Neural cell (in vitro differentiated cells): Measurements from ENCODE around the gene DACT2. TPM values are rescaled to one million over a fixed set of nuclear protein-coding genes. Genes with fewer than 3 reads are reported as not detected.

Experiments used
- H2AFZ ChIP-seq: fragments of 200-600, 300-800 bp; sonication (generic), shearing (Covaris generic); 2 replicates; pipeline ENCODE4 v1.6.0; 2014; ENCODE audit warnings: low read depth, mild to moderate bottlenecking, antibody characterized with exemption, low read length, moderate library complexity
- H3F3A ChIP-seq: fragments of 200-600 bp; shearing (Covaris generic); 2 replicates; pipeline ENCODE4 v1.6.1; 2016; ENCODE audit warnings: mild to moderate bottlenecking, moderate library complexity, mixed read lengths, antibody characterized with exemption, low read length; ENCODE audit not compliant: insufficient read depth, poor library complexity, severe bottlenecking
- H3K27ac ChIP-seq: fragments of 200-600, 300-800 bp; sonication (generic), shearing (Covaris generic); 2 replicates; pipeline ENCODE4 v1.5.1; 2014; ENCODE audit warnings: mild to moderate bottlenecking, low read length, moderate library complexity
- H3K27me3 ChIP-seq: fragments of 300-800, 200-600 bp; sonication (generic), shearing (Covaris generic); 2 replicates; pipeline ENCODE4 v1.6.0; 2014; ENCODE audit warnings: mild to moderate bottlenecking, low read depth, low read length, moderate library complexity; ENCODE audit not compliant: insufficient read depth
- H3K36me3 ChIP-seq: fragments of 300-800, 200-600 bp; sonication (generic), shearing (Covaris generic); 2 replicates; pipeline ENCODE4 v1.5.1; 2014; ENCODE audit warnings: mild to moderate bottlenecking, antibody characterized with exemption, low read length, moderate library complexity; ENCODE audit not compliant: insufficient read depth
- H3K4me2 ChIP-seq: fragments of 300-800, 200-600 bp; sonication (generic), shearing (Covaris generic); 2 replicates; pipeline ENCODE4 v1.6.0; 2014; ENCODE audit warnings: mild to moderate bottlenecking, low read length
- H3K4me3 ChIP-seq: fragments of 300-800, 200-600 bp; sonication (generic), shearing (Covaris generic); 2 replicates; pipeline ENCODE4 v1.5.1; 2014; ENCODE audit warnings: mild to moderate bottlenecking, low read length, moderate library complexity
- H3K79me2 ChIP-seq: fragments of 200-600 bp; shearing (Covaris generic); replicated peaks from 2 replicates; pipeline ENCODE4 v1.6.0; 2014; ENCODE audit warnings: mild to moderate bottlenecking, low read length, moderate library complexity; ENCODE audit not compliant: insufficient read depth
- H3K9ac ChIP-seq: fragments of 300-800, 200-600 bp; sonication (generic), shearing (Covaris generic); 2 replicates; pipeline ENCODE4 v1.6.1; 2016; ENCODE audit warnings: mild to moderate bottlenecking, low read length, mixed read lengths
- H3K9me2 ChIP-seq: fragments of 200-600 bp; shearing (Covaris generic); 2 replicates; pipeline ENCODE4 v1.6.1; 2016; ENCODE audit warnings: mild to moderate bottlenecking, low read length, mixed read lengths; ENCODE audit not compliant: insufficient read depth
- H3K9me3 ChIP-seq: fragments of 200-600, 300-800 bp; sonication (generic), shearing (Covaris generic); 2 replicates; pipeline ENCODE4 v1.6.1; 2016; ENCODE audit warnings: mild to moderate bottlenecking, mixed run types, low read length, moderate library complexity, mixed read lengths
- H4K20me1 ChIP-seq: fragments of 200-600 bp; shearing (Covaris generic); 2 replicates; pipeline ENCODE4 v1.6.1; 2016; ENCODE audit warnings: mild to moderate bottlenecking, mixed run types; ENCODE audit not compliant: insufficient read depth
- CTCF ChIP-seq: fragments of 450-650 bp; IDR thresholded peaks from 2 replicates; pipeline ENCODE4 v1.5.1; 2014; ENCODE audit warnings: antibody characterized with exemption, mild to moderate bottlenecking, moderate library complexity; ENCODE audit not compliant: poor library complexity, severe bottlenecking
- EP300 ChIP-seq: fragments of 450-650 bp; conservative IDR thresholded peaks from 2 replicates; pipeline ENCODE4 v1.6.1; 2014; ENCODE audit warnings: antibody characterized with exemption, mild to moderate bottlenecking, moderate library complexity; ENCODE audit not compliant: poor library complexity, severe bottlenecking
- EZH2 ChIP-seq: fragments of 200-600, 300-800 bp; shearing (Covaris generic), sonication (generic); IDR thresholded peaks from 2 replicates; pipeline ENCODE4 v1.6.1; 2014; ENCODE audit warnings: antibody characterized with exemption, low read length, borderline replicate concordance, mild to moderate bottlenecking; ENCODE audit not compliant: insufficient read depth, poor library complexity, severe bottlenecking
- MXI1 ChIP-seq: fragments of 450-650 bp; conservative IDR thresholded peaks from 2 replicates; pipeline ENCODE4 v1.6.1; 2014; ENCODE audit warnings: antibody characterized with exemption, mild to moderate bottlenecking; ENCODE audit not compliant: poor library complexity, severe bottlenecking
- POLR2AphosphoS5 ChIP-seq: IDR thresholded peaks from 2 replicates; pipeline ENCODE4 v1.6.1; 2012
- RAD21 ChIP-seq: fragments of 450-650 bp; conservative IDR thresholded peaks from 2 replicates; pipeline ENCODE4 v1.6.1; 2014; ENCODE audit warnings: antibody characterized with exemption, mild to moderate bottlenecking, moderate library complexity
- REST ChIP-seq: IDR thresholded peaks from 2 replicates; pipeline ENCODE4 v1.6.1; 2012; ENCODE audit warnings: borderline replicate concordance
- SMC3 ChIP-seq: fragments of 450-650 bp; conservative IDR thresholded peaks from 2 replicates; pipeline ENCODE4 v1.6.1; 2014; ENCODE audit warnings: antibody characterized with exemption, mild to moderate bottlenecking, moderate library complexity; ENCODE audit not compliant: poor library complexity
- TAF1 ChIP-seq: IDR thresholded peaks from 2 replicates; pipeline ENCODE4 v1.6.1; 2012; ENCODE audit warnings: low read depth
- polyA plus RNA-seq: library from polyadenylated mRNA; depleted of rRNA; stranded (reverse); fragments of >200 nt; gene quantifications from 2 replicates; pipeline ENCODE4 v1.2.3, GENCODE V29; 2014

Gene DACT2
- polyA plus RNA-seq, 1 donor from 2014 or later = 0.48 TPM

DNA sequence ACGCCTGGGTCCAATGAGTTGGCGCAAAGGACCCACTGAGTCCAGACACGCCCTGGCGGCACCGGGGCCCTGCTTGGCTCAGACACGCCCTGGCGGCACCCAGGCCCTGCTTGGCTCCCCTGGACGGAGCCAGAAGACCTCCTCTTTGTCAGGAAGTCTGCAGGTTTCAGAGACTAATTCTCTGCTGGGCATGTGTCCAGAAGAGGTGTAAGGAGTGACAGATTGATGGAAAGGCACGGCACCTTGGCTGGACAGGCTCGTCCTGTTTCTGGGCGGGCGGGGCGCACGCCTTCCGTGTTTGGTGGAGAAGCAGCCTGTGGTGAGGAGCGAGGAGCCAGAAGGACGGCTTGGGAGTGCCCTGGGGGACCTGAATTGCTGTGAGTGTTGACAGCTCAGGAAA lies 23.1 kb upstream of the DACT2 start:
- Histone ChIP-seq H2AFZ (no peak overlapping the region), H3K79me2 (no peaks in the 10 kb centered on the region), H3K27me3 (no peaks in the 10 kb centered on the region), H4K20me1 (no peaks in the 10 kb centered on the region), H3F3A (no peaks in the 10 kb centered on the region), H3K4me3 (no peak overlapping the region), H3K36me3 (no peaks in the 10 kb centered on the region), H3K9me3 (no peaks in the 10 kb centered on the region), H3K4me2 (no peak overlapping the region), H3K9me2 (no peaks in the 10 kb centered on the region), H3K27ac (no peak overlapping the region), H3K9ac (no peak overlapping the region)
- TF ChIP-seq TAF1 = no peak
- TF ChIP-seq CTCF = no peak
- no peak for TF ChIP-seq REST
- TF ChIP-seq EP300 = no peak
- no peak for TF ChIP-seq EZH2
- no peak for TF ChIP-seq SMC3
- no peak for TF ChIP-seq POLR2AphosphoS5
- no peak for TF ChIP-seq RAD21
- TF ChIP-seq MXI1 = no peak

- no peak for TF ChIP-seq POLR2AphosphoS5
- no peak for TF ChIP-seq RAD21
- no peak for TF ChIP-seq EP300
- no peak for TF ChIP-seq TAF1
- no peak for TF ChIP-seq MXI1
- Histone ChIP-seq H3K27ac (no peak overlapping the region), H3K9me2 (no peaks in the 10 kb centered on the region), H3F3A (no peaks in the 10 kb centered on the region), H3K4me2 (no peak overlapping the region), H3K9me3 (no peaks in the 10 kb centered on the region), H4K20me1 (no peaks in the 10 kb centered on the region), H3K9ac (no peak overlapping the region), H3K27me3 (no peaks in the 10 kb centered on the region), H3K4me3 (no peak overlapping the region), H2AFZ (no peak overlapping the region), H3K36me3 (no peaks in the 10 kb centered on the region), H3K79me2 (no peaks in the 10 kb centered on the region)
Measured at GRCh38 chr6:168341280-168341900, 21.8 kb upstream of the DACT2 start.
